Activated naive CD8-positive, alpha-beta T cell treated with anti-CD3 and anti-CD28 coated beads, Interleukin-2, amount 50 U/mL, for 24 hours (primary cell): ENCODE measurements around the gene ACVR2B.

Experiments used
- ATAC-seq: fragments of 150-1000 bp; cut with Tn5 transposase; one replicate; pipeline ENCODE4 v1.10.0; 2021
- DNase-seq: peaks from one replicate; pipeline ENCODE4 v3.0.0; 2021
- H3K27ac Mint-ChIP-seq: one replicate; pipeline ENCODE4 v1.8.0; 2021; ENCODE audit warnings: mild to moderate bottlenecking, mixed read lengths
- H3K27me3 Mint-ChIP-seq: one replicate; pipeline ENCODE4 v1.8.0; 2021; ENCODE audit warnings: mixed read lengths
- H3K36me3 Mint-ChIP-seq: one replicate; pipeline ENCODE4 v1.8.0; 2021; ENCODE audit warnings: low read depth, mixed read lengths
- H3K4me1 Mint-ChIP-seq: one replicate; pipeline ENCODE4 v1.8.0; 2021; ENCODE audit warnings: mixed read lengths
- H3K4me3 Mint-ChIP-seq: one replicate; pipeline ENCODE4 v1.8.0; 2021; ENCODE audit warnings: mild to moderate bottlenecking, moderate library complexity, mixed read lengths
- H3K9me3 Mint-ChIP-seq: one replicate; pipeline ENCODE4 v1.8.0; 2021; ENCODE audit warnings: mixed read lengths

The ACVR2B gene

DNA sequence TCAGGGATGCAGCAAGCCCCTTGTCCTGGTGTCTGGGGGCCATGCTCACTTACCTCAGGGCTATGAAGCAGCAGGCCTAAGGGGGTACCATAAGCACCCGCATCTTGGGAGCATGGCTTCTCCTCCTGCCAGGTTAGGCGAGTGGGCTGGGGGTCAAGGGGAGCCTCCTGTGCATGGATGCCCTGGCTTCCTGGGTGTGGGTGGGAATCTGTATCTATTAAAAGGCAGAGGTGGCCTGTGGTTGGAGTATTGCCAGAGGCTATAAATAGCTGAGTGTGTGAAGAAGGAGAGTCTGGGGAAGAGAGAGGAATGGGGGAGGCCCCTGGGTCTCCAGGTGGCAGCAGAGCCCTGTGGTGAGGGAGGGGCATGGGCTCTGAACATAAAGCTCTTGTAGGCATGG lies 19.5 kb downstream of the ACVR2B start:
- DNase-seq (no peak), ATAC-seq (no peak)
- no peaks in the 10 kb centered on the region for H3K27me3 Mint-ChIP-seq
- peaks cover 3% of the 10 kb centered on the region for H3K4me1 Mint-ChIP-seq
- H3K4me3 Mint-ChIP-seq: no peak overlapping the region
- peaks cover 7% of the 10 kb centered on the region for H3K36me3 Mint-ChIP-seq
- peaks cover 19% of the 10 kb centered on the region for H3K9me3 Mint-ChIP-seq
- H3K27ac Mint-ChIP-seq: no peak overlapping the region

DNA sequence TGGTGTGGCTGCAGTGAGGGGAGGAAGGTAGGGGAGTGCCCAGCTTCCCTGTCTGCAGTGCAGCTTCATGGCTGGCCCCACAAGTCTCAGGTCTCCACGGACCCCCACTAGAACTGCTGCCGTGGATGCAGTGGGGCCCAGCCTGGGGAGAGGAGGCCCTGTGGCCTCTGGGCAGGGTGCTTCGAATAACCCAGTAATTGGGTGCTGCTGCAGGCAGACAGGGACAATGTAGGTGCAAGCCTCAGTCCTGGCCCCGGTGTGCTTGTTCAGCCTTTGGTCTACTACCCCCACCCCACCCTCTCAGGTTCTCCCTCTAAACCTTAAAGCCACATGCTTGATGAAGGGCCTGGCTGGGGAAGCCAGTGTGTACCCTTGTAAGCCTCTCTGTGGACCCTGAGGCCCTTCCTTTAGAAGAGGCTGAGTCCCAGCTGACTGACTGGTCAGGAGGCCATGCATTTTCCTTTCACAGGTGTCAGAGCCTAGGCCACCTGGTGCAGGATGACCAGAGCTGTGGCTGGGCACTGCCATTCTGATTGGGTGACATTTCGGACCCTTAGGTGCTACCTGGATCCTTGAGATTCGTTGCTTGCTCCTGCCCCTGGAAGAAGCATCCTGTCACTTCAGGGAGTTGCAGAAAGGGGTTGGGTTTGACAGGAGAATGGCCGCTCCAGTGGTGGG lies 21.4 kb downstream of the ACVR2B start:
- Mint-ChIP-seq H3K4me3 (no peak overlapping the region), H3K27ac (no peak overlapping the region), H3K4me1 (peaks cover 3% of the 10 kb centered on the region), H3K9me3 (peaks cover 7% of the 10 kb centered on the region), H3K36me3 (peaks cover 3% of the 10 kb centered on the region), H3K27me3 (no peaks in the 10 kb centered on the region)
- ATAC-seq (no peak), DNase-seq (no peak)

DNA sequence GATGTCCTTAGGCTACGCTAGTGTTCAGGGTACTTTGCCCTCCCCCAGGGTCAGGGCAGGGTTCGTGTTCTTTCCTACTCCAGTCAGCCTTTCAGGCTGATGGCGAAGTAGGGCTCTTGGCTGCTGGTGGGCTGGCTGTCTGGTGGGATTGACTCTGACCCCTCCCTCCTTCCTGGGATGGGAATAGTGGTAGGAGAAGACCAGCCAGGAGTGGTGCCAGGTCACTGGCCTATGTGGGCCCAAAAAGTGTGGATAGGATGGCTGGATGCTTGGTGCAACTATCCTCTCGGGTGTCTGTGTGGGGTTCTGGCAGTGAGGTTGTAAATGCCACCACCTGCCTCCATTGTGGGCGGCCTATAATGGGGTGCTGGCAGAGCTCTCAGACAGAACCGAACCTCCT lies 22.0 kb downstream of the ACVR2B start:
- Mint-ChIP-seq H3K27me3 (no peaks in the 10 kb centered on the region), H3K4me3 (no peak overlapping the region), H3K27ac (no peak overlapping the region), H3K36me3 (no peaks in the 10 kb centered on the region), H3K9me3 (peaks cover under 1% of the 10 kb centered on the region), H3K4me1 (peaks cover 3% of the 10 kb centered on the region)
- DNase-seq: no peak
- ATAC-seq: no peak

DNA sequence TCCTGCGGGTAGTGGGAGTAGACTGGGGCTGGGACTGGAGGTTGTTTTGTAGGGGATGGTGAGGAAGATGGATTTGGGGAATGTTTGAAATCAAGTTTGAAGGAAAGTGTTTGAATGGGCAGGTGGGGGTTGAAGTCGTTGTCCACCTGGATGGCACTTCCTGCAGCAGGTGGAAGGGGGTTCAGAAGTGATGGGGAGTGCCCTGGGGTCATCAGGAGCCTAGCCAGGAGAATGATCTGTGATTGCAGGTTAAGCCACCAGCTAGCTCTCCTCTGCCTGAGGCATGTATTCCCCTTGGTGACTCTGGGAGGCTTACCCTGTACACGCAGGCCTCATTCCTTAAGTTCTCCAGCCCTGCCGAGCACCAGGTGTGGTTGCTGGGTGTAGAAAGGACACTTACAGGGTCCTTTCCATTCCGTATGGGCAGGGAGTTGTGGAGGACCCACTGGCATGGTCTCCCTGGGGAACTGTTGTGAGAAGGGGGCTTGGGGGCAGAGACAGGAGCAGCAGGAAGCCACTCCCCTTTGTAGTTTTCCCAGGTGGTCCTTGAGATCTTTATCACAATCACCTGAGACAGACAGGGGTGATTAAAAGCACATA lies 22.6 kb downstream of the ACVR2B start:
- Mint-ChIP-seq H3K27ac (no peak overlapping the region), H3K36me3 (no peaks in the 10 kb centered on the region), H3K27me3 (no peaks in the 10 kb centered on the region), H3K4me1 (peaks cover 3% of the 10 kb centered on the region), H3K4me3 (no peak overlapping the region), H3K9me3 (no peaks in the 10 kb centered on the region)
- ATAC-seq: no peak
- no peak for DNase-seq

DNA sequence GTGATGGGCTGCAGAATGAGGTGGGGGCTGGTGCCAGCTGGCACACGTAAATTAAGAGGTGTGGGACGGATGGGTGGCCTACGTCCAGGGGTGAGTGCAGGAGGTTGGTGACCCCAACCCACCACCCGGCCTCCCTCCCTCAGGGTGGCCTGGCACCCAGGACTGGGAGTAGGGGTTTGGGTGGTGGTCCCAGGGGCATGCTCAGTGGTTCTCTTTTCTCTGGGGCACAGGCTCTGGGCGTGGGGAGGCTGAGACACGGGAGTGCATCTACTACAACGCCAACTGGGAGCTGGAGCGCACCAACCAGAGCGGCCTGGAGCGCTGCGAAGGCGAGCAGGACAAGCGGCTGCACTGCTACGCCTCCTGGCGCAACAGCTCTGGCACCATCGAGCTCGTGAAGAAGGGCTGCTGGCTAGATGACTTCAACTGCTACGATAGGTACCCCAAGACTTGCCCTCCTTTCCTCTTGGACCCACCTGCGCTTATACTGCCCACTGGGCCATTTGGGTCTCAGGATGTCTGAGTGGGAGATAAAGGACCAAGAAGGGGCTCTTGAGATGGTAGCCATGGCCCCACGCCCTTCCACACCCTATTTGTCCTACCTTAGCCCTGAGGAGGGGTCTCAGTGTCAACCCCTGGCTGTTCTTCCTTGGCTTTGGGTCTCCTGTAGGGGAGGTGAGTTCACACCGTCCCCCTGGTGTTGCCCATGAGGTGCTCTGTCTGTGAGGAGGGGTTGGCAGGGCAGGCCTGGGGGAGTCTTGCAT lies 23.5 kb downstream of the ACVR2B start:
- Mint-ChIP-seq H3K27ac (no peak overlapping the region), H3K4me1 (peaks cover 3% of the 10 kb centered on the region), H3K27me3 (no peaks in the 10 kb centered on the region), H3K36me3 (no peaks in the 10 kb centered on the region), H3K4me3 (no peak overlapping the region), H3K9me3 (no peaks in the 10 kb centered on the region)
- ATAC-seq (no peak), DNase-seq (no peak)

DNA sequence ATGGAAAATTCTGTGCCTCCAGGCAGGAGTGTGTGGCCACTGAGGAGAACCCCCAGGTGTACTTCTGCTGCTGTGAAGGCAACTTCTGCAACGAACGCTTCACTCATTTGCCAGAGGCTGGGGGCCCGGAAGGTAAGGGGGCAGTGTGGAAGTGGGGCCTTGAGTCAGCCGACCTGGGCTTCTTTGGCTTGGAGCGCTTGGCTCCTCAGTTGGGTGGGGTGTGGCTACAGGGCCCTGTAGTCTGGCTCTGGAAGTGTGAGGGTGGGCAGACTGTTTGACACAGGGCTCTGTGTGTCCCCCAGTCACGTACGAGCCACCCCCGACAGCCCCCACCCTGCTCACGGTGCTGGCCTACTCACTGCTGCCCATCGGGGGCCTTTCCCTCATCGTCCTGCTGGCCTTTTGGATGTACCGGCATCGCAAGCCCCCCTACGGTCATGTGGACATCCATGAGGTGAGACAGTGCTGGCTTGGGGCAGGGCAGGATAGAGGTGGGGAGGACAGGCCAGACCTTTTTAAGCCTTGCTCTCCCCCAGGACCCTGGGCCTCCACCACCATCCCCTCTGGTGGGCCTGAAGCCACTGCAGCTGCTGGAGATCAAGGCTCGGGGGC lies 24.3 kb downstream of the ACVR2B start:
- Mint-ChIP-seq H3K36me3 (no peaks in the 10 kb centered on the region), H3K9me3 (no peaks in the 10 kb centered on the region), H3K27me3 (no peaks in the 10 kb centered on the region), H3K27ac (no peak overlapping the region), H3K4me3 (no peak overlapping the region), H3K4me1 (peaks cover 3% of the 10 kb centered on the region)
- DNase-seq (no peak), ATAC-seq (no peak)

DNA sequence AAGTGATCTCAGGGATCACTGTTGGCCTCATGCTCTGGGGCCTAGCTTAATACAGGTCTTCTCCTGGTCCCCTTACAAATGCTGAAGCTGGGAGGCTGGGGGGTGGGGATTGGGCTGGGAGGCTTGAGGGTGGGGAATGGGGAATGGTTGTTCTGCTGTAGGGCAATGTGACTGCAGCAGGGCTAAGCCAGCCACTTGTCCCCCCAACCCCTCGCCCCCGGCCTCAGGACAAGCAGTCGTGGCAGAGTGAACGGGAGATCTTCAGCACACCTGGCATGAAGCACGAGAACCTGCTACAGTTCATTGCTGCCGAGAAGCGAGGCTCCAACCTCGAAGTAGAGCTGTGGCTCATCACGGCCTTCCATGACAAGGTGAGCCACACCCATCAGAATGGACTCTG lies 25.2 kb downstream of the ACVR2B start:
- no peak for ATAC-seq
- DNase-seq: no peak
- Mint-ChIP-seq H3K27me3 (no peaks in the 10 kb centered on the region), H3K9me3 (no peaks in the 10 kb centered on the region), H3K36me3 (peaks cover 2% of the 10 kb centered on the region), H3K4me3 (no peak overlapping the region), H3K27ac (no peak overlapping the region), H3K4me1 (no peaks in the 10 kb centered on the region)

DNA sequence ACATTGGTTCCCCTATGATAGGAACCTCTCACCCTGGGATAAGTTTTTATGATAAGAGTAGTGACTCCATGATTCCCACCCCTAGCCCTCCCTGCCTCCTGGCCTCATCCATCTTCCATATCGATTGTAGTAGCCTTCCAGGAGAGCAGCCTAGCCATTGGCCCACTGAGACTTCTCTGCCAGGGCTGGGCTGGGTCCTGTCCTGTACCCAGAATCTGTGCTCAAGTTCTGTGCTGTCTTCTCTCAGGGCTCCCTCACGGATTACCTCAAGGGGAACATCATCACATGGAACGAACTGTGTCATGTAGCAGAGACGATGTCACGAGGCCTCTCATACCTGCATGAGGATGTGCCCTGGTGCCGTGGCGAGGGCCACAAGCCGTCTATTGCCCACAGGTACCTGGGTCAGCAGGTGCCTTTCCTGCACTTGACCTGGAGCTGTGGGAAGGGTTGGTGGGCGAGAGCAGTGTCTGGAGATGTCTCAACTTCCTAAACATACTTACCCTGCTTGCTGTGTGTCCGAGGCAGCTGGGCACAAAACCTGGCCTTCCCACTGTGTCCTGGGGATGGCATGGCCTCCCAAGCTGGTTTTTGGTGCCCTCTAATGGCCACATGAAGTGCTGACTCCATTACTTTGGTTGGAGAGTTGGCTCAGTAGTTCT lies 25.9 kb downstream of the ACVR2B start:
- ATAC-seq (no peak), DNase-seq (peak; percentile 37)
- H3K9me3 Mint-ChIP-seq: no peaks in the 10 kb centered on the region
- no peak overlapping the region for H3K27ac Mint-ChIP-seq
- H3K27me3 Mint-ChIP-seq: no peaks in the 10 kb centered on the region
- no peaks in the 10 kb centered on the region for H3K4me1 Mint-ChIP-seq
- peaks cover 2% of the 10 kb centered on the region for H3K36me3 Mint-ChIP-seq
- H3K4me3 Mint-ChIP-seq: no peak overlapping the region

DNA sequence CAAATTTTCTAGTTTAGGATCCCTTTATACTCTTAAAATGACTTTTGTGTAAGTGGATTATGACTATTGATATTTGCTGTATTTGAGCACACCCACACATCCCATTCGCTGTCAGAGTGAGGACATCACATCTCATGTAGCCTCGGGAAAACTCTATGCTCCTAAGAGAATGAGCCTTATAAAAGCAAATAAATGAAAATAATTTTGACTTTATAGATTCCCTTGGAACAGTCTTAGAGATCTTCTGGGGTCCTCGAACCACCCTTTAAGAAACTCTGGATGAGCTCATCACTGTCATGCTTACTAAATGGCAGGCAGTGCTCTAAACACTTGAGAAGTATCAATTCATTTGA lies 26.4 kb downstream of the ACVR2B start:
- no peak for DNase-seq
- no peaks in the 10 kb centered on the region for H3K27me3 Mint-ChIP-seq

DNA sequence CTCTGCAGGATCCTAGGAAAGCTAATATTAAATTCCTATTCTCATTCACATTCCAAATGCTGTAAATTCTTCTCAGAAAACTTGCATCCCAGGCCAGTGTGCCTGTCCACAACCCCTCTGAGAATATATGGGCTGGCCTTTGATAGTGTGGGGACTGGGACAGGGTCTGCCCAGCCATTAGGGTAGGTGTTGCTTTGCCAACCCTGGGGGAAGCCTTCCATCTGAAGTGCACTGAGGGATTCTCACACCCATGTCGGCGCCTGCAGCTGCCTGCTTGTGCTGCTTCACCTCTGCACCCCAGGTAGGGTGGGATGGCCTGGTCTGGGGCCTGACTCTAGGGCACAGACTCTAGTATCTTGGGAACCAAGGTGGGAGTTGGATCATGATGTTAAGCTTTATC lies 27.2 kb downstream of the ACVR2B start:
- DNase-seq: no peak
- Mint-ChIP-seq H3K4me3 (no peak overlapping the region), H3K27me3 (no peaks in the 10 kb centered on the region), H3K27ac (no peak overlapping the region), H3K9me3 (no peaks in the 10 kb centered on the region), H3K36me3 (peaks cover 2% of the 10 kb centered on the region), H3K4me1 (no peaks in the 10 kb centered on the region)
- ATAC-seq: no peak

More for the DNA sequence above, 26.4 kb downstream of the ACVR2B start:
- peaks cover 2% of the 10 kb centered on the region for H3K36me3 Mint-ChIP-seq
- H3K27ac Mint-ChIP-seq: no peak overlapping the region
- no peaks in the 10 kb centered on the region for H3K4me1 Mint-ChIP-seq
- H3K9me3 Mint-ChIP-seq: no peaks in the 10 kb centered on the region
- no peak for ATAC-seq
- H3K4me3 Mint-ChIP-seq: no peak overlapping the region

DNA sequence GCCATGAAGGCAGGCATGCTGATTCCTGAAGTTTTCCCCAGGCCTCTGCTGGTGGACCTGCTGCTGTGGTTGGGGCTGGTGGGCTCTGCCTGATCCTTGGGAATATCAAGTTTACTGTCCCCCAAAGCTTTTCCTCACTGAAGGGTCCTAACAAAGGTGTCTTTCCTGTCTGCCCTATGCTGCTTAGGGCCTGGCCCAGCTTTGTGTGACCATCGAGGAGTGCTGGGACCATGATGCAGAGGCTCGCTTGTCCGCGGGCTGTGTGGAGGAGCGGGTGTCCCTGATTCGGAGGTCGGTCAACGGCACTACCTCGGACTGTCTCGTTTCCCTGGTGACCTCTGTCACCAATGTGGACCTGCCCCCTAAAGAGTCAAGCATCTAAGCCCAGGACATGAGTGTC lies 29.3 kb downstream of the ACVR2B start:
- no peaks in the 10 kb centered on the region for H3K27me3 Mint-ChIP-seq
- no peak for ATAC-seq
- peaks cover 2% of the 10 kb centered on the region for H3K36me3 Mint-ChIP-seq
- H3K4me3 Mint-ChIP-seq: no peak overlapping the region
- H3K4me1 Mint-ChIP-seq: no peaks in the 10 kb centered on the region
- no peaks in the 10 kb centered on the region for H3K9me3 Mint-ChIP-seq
- H3K27ac Mint-ChIP-seq: no peak overlapping the region
- no peak for DNase-seq

DNA sequence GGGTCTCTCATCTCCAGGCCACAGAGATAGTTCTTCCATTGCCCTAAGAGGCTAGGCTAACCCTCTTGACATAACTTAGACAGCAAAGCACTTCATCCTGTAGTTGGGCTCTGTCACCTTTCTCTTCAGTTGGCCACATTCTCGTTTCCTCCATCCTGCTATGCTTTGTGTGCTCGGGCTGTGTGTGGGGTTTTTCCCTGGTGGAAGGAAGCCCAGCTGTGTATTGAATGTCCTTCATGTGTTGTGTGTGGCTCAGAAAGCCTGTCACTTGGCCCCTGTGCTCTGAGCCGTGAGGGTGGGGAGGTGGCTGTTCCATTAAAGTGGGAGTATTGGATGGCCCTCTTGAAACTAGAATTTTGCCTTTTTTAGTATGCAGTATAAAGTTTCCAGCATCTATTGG lies 33.6 kb downstream of the ACVR2B start:
- Mint-ChIP-seq H3K9me3 (no peaks in the 10 kb centered on the region), H3K27ac (no peak overlapping the region), H3K4me1 (no peaks in the 10 kb centered on the region), H3K36me3 (peaks cover 2% of the 10 kb centered on the region), H3K4me3 (no peak overlapping the region), H3K27me3 (no peaks in the 10 kb centered on the region)
- DNase-seq (no peak), ATAC-seq (no peak)

DNA sequence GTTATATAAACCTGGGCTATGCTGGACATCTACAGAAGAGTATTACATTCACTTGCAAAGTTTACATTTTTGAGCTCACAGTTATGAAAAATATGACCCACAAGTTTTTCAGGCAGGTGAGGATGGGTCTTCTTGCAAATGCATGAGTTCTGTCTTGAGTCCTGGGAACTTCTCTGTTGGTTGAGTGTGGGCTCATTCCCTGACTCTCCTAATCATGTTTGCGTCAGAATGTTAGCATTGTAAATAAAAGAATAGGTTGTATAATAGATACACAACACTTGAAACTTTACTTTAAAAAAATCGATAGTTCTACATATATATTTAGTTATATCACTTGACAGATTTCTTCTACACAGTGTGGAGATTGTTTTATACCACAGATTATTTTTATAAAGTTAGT lies 35.3 kb downstream of the ACVR2B start:
- DNase-seq (no peak), ATAC-seq (no peak)
- Mint-ChIP-seq H3K36me3 (no peaks in the 10 kb centered on the region), H3K4me3 (no peak overlapping the region), H3K4me1 (no peaks in the 10 kb centered on the region), H3K9me3 (no peaks in the 10 kb centered on the region), H3K27ac (no peak overlapping the region), H3K27me3 (no peaks in the 10 kb centered on the region)

DNA sequence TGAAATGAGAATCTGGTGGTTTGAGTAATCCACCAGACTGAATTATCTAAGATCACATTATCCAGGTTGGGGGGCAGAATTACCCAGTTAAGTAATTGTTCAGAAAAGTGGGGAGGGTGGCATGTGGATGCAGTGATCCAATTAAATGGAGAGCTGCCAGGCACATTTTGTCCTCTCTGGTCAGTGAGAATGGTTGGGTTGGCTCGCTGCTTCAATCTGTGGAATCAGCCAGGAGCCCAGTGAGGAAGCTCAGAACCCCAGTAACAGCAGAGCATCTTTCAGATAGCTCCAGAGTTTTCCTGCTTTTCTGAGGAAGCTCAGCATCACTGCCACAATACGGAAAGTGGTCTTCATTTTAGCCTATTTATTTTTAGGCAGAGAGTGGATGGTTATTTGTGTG lies 36.1 kb downstream of the ACVR2B start:
- H3K4me1 Mint-ChIP-seq: no peaks in the 10 kb centered on the region
- ATAC-seq: no peak
- H3K9me3 Mint-ChIP-seq: no peaks in the 10 kb centered on the region
- H3K27me3 Mint-ChIP-seq: no peaks in the 10 kb centered on the region
- no peak overlapping the region for H3K4me3 Mint-ChIP-seq
- no peak for DNase-seq
- H3K27ac Mint-ChIP-seq: no peak overlapping the region
- no peaks in the 10 kb centered on the region for H3K36me3 Mint-ChIP-seq
